ENCODE data around the gene DTNA. TPM values are rescaled to one million over a fixed set of nuclear protein-coding genes. Genes with fewer than 3 reads are reported as not detected.

Gene DTNA
- total RNA-seq, 1 donor from 2014 or later: 21.8 TPM

DNA sequence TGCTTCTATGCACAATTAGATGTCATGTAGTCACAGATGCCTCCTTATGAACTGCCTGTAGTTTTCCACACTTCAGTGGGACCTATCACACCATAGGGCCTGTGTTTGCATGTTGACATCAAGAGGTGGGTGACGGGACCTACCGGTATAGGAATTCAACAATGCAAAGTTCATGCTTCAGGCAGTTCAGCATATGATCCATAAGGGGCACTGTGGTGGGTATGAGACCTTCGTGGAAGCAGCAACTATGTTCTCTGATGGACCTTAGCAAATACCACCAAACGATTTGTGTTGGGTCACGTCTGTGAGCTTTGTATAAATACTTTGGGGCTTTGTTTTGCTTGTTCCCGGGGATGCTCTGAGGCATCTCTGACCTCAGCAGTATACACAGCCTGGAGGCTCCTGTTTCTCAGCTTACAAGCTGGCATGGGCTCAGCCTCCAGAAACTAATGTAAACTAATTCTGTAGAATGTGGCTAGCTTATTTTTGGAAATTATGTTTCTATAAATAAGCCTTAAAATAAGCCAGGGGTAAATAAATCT, 111.6 kb downstream of the DTNA start:
- H3K4me1 ChIP-seq: no peaks in the 10 kb centered on the region
- TF ChIP-seq, protein P1, sequence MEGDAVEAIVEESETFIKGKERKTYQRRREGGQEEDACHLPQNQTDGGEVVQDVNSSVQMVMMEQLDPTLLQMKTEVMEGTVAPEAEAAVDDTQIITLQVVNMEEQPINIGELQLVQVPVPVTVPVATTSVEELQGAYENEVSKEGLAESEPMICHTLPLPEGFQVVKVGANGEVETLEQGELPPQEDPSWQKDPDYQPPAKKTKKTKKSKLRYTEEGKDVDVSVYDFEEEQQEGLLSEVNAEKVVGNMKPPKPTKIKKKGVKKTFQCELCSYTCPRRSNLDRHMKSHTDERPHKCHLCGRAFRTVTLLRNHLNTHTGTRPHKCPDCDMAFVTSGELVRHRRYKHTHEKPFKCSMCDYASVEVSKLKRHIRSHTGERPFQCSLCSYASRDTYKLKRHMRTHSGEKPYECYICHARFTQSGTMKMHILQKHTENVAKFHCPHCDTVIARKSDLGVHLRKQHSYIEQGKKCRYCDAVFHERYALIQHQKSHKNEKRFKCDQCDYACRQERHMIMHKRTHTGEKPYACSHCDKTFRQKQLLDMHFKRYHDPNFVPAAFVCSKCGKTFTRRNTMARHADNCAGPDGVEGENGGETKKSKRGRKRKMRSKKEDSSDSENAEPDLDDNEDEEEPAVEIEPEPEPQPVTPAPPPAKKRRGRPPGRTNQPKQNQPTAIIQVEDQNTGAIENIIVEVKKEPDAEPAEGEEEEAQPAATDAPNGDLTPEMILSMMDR (IDR thresholded peaks at IDR 0.05): no peak
- no peak overlapping the region for H3K4me3 ChIP-seq
- H3K27me3 ChIP-seq: no peaks in the 10 kb centered on the region
- H3K36me3 ChIP-seq: no peaks in the 10 kb centered on the region
- no peak for DNase-seq
- no peak overlapping the region for H3K27ac ChIP-seq
- intact Hi-C loops (cut with DNase I): no loop called here
- no peak for ATAC-seq
- no peaks in the 10 kb centered on the region for H3K9me3 ChIP-seq

DNA sequence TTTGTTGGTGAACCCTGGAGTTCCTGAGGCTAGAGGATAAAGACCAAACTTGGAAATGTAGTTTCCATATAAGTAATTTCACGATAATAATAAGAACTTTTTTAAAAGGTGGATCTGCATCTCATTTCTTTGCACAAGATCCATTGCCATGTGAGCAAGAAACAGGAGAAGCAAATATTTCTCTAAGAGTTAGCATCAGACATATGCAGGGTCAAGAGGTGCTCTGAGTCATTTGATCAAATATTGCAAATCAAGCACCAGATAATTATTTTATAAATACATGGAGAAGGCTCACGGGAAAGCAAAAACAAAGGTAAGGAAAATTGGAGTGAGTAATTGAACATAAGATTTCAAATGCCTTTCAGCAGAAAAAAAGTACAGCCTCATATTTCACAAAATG, 118.0 kb downstream of the DTNA start:
- intact Hi-C loops (cut with DNase I): no loop called here
- Histone ChIP-seq H3K36me3 (peaks cover 9% of the 10 kb centered on the region), H3K27me3 (no peaks in the 10 kb centered on the region), H3K27ac (no peak overlapping the region), H3K4me3 (no peak overlapping the region), H3K9me3 (no peaks in the 10 kb centered on the region), H3K4me1 (no peaks in the 10 kb centered on the region)
- DNase-seq (no peak), ATAC-seq (no peak)
- TF ChIP-seq, protein P1 (IDR thresholded peaks at IDR 0.05): no peak

DNA sequence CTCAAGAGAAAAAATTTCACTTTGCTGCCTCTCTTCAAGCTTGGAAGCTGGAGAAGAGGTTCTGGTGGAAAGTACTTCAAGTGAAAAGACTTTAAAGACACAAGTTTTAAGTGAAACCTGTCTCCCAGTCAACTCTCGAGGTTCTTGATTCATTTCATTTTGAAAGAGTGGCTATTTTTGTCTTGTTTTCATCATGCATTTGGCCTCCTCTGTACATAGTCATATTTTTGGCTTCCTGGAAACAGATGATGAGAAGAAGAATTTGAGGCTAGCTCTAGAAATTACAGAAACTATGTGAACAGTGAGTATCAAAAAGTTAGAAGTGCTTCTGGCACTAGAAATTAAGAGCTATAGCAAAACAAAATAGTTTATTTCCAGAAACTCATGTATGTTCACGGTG, 124.8 kb downstream of the DTNA start:
- ATAC-seq: no peak
- intact Hi-C loops (cut with DNase I): no loop called here

DNA sequence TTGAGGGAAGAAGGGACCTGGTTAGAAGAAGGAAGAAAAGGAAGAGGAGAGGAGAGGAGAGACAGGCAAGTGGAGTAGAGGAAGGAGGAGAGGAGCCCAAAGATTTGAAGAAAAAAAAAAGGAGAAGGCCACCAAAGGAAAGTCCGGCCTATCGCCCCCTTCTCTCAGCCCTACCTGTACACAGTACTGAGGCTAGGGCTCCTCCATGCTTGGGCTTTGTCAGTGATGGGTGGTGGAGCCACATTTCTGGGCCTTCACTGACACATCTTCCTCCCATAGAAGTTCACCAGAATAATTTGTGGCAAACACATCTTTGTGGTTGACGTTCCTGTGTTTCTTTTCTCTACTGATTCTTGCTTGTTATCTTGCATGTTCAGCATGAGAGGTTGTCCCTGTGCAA, 125.4 kb downstream of the DTNA start:
- ATAC-seq: no peak
- no peak overlapping the region for H3K27ac ChIP-seq
- intact Hi-C loops (cut with DNase I): no loop called here

More for the DNA sequence above, 124.8 kb downstream of the DTNA start:
- H3K4me3 ChIP-seq: no peak overlapping the region
- H3K4me1 ChIP-seq: peaks cover 6% of the 10 kb centered on the region
- DNase-seq: no peak
- no peaks in the 10 kb centered on the region for H3K27me3 ChIP-seq
- no peaks in the 10 kb centered on the region for H3K9me3 ChIP-seq
- peaks cover 4% of the 10 kb centered on the region for H3K36me3 ChIP-seq
- TF ChIP-seq, protein P1 (IDR thresholded peaks at IDR 0.05): no peak
- peak overlapping the region; percentile 31 for H3K27ac ChIP-seq

DNA sequence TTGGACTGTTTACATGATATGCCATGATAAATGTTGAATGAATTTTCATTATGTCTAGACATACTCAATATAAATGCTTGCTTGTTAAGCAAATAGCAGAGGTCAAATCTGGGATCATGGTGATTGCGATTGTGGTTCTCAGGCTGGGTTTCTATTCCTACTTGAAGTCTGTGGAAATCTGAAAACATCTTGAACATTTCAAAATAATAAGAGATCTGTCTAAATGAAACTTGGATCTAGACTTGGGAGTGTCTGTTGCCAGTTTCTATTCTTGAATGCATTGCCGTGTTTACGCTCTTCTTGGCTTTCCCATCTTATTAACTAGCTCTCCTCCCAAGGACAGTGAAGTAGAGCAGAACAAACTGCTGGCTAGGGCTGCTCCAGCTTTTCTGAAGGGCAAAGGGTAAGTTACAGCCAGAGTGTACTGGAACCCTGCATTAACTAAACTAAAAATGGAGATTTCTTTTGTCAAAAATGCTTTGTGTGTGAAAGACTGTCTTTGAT, 127.7 kb downstream of the DTNA start:
- Histone ChIP-seq H3K4me3 (no peak overlapping the region), H3K27me3 (no peaks in the 10 kb centered on the region), H3K27ac (peak overlapping the region; percentile 15), H3K36me3 (no peaks in the 10 kb centered on the region), H3K9me3 (no peaks in the 10 kb centered on the region), H3K4me1 (peaks cover 6% of the 10 kb centered on the region)
- DNase-seq (no peak), ATAC-seq (peak; percentile 55)
- TF ChIP-seq, protein P1 (IDR thresholded peaks at IDR 0.05): no peak
- intact Hi-C loops (cut with DNase I): no loop called here

More for the DNA sequence above, 125.4 kb downstream of the DTNA start:
- Histone ChIP-seq H3K27me3 (no peaks in the 10 kb centered on the region), H3K4me3 (no peak overlapping the region), H3K9me3 (no peaks in the 10 kb centered on the region), H3K36me3 (peaks cover under 1% of the 10 kb centered on the region), H3K4me1 (peaks cover 6% of the 10 kb centered on the region)
- DNase-seq: no peak
- TF ChIP-seq, protein P1 (IDR thresholded peaks at IDR 0.05): no peak

DNA sequence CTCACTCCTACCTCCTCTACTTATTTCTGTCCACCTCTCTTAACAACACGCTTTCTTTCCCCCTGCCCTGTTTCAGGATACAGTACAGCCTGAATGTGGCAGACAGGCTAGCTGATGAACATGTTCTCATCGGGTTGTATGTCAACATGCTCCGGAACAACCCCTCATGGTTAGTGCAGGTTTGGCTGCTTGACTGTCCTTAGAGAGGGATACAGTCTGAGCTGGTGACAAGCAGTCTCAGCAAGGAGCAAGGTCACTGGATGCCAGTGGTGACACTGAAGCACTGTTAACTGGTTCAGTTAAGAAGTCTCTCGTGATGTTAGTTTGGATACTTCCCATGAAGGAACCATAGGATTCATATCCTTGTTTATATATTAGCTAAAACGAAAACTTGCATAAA, 128.6 kb downstream of the DTNA start:
- Histone ChIP-seq H3K9me3 (no peaks in the 10 kb centered on the region), H3K27ac (peak overlapping the region; percentile 15), H3K27me3 (no peaks in the 10 kb centered on the region), H3K36me3 (no peaks in the 10 kb centered on the region), H3K4me1 (peaks cover 6% of the 10 kb centered on the region), H3K4me3 (no peak overlapping the region)
- TF ChIP-seq, protein P1 (IDR thresholded peaks at IDR 0.05): no peak
- no peak for DNase-seq
- intact Hi-C loops (cut with DNase I): no loop called here
- ATAC-seq: no peak

All from upper lobe of right lung (tissue), 1 donor.